Measurements from ENCODE around the gene MISP3. TPM values are rescaled to one million over a fixed set of nuclear protein-coding genes. Genes with fewer than 3 reads are reported as not detected.

The MISP3 gene
- total and polyA plus RNA-seq, 9 of the 15 experiments (the other 6 are each of a cell fraction or from before 2014, with no cell fraction given): 0.25 to 5.6 (median 1.6) TPM

GRCh38 chr19:14113762-14114414, 41.3 kb downstream of the MISP3 start (continued):
- TF ChIP-seq ZNF407 (IDR thresholded peaks at IDR 0.05; ENCODE audit: low read depth): peak; percentile 96
- no peak for TF ChIP-seq ZNF75A (CRISPR knock-in tag; IDR thresholded peaks at IDR 0.05)
- TF ChIP-seq MAFF (IDR thresholded peaks at IDR 0.05; ENCODE audit: low read length): no peak
- peak in 1 of 3 experiments; percentile 43; a peak in 1 of 6 replicates for TF ChIP-seq ZBTB11 (CRISPR knock-in tag; IDR thresholded peaks at IDR 0.05)
- TF ChIP-seq RAD21 (CRISPR knock-in tag; conservative IDR thresholded peaks at IDR 0.05 in 1 of 2, IDR thresholded peaks at IDR 0.05 in 1 of 2): peak; percentile 30 to 53; a peak in 3 of 4 replicates
- TF ChIP-seq FOXO4 (CRISPR knock-in tag; IDR thresholded peaks at IDR 0.05): no peak
- TF ChIP-seq RUNX1 (IDR thresholded peaks at IDR 0.05; ENCODE audit: low read depth): no peak
- no peak for TF ChIP-seq ZNF398 (CRISPR knock-in tag; IDR thresholded peaks at IDR 0.05)
- 0 out of 2 replicates have a peak, but pooled peaks have one; percentile 22 for TF ChIP-seq E2F1 (CRISPR knock-in tag; IDR thresholded peaks at IDR 0.05)
